Measurements from ENCODE around the gene FBXL22.
A peak's percentile ranks its signal among the peaks of the same experiment; 100 is the strongest.

FBXL22 gene

GRCh38 chr15:63601026-63601703 is 4.0 kb downstream of the FBXL22 start (continued):
- TF ChIP-seq ZNF785 (tag by site-specific recombination; IDR thresholded peaks at IDR 0.05): no peak
- TF ChIP-seq FEZF1 (tag by site-specific recombination; IDR thresholded peaks at IDR 0.05): no peak
- TF ChIP-seq HOXD13 (CRISPR knock-in tag; IDR thresholded peaks at IDR 0.05; ENCODE audit: borderline replicate concordance): no peak
- TF ChIP-seq ZFP69B (tag by site-specific recombination; IDR thresholded peaks at IDR 0.05): no peak
- no peak for TF ChIP-seq ZNF37A (tag by site-specific recombination; IDR thresholded peaks at IDR 0.05)
- TF ChIP-seq OSR2 (tag by site-specific recombination; IDR thresholded peaks at IDR 0.05): peak; percentile 68; the same call in 1 of the 2 replicates
- no peak for TF ChIP-seq ZNF776 (tag by site-specific recombination; IDR thresholded peaks at IDR 0.05; ENCODE audit: borderline replicate concordance)
- TF ChIP-seq ZNF548 (tag by site-specific recombination; IDR thresholded peaks at IDR 0.05): no peak
- TF ChIP-seq ZNF394 (tag by site-specific recombination; IDR thresholded peaks at IDR 0.05; ENCODE audit: borderline replicate concordance): no peak
- TF ChIP-seq ZNF621 (tag by site-specific recombination; IDR thresholded peaks at IDR 0.05): no peak
- no peak for TF ChIP-seq ZNF184 (tag by site-specific recombination; IDR thresholded peaks at IDR 0.05)
- TF ChIP-seq ZNF174 (tag by site-specific recombination; IDR thresholded peaks at IDR 0.05): no peak
- no peak for TF ChIP-seq ZNF670 (tag by site-specific recombination; IDR thresholded peaks at IDR 0.05; ENCODE audit: low read depth)
- TF ChIP-seq ZNF791 (tag by site-specific recombination; IDR thresholded peaks at IDR 0.05): no peak
- no peak for TF ChIP-seq TCF7L2 (IDR thresholded peaks at IDR 0.05; ENCODE audit: borderline replicate concordance, low read depth, low read length)
- peak; percentile 72; the same call in 1 of the 2 replicates for TF ChIP-seq ZNF777 (tag by site-specific recombination; IDR thresholded peaks at IDR 0.05; ENCODE audit: borderline replicate concordance)
- TF ChIP-seq ZNF510 (tag by site-specific recombination; IDR thresholded peaks at IDR 0.05; ENCODE audit: insufficient replicate concordance): no peak
- TF ChIP-seq ZBTB44 (tag by site-specific recombination; IDR thresholded peaks at IDR 0.05): no peak
- no peak for TF ChIP-seq BCL6B (tag by site-specific recombination; IDR thresholded peaks at IDR 0.05)
- 0 out of 2 replicates have a peak, but pooled peaks have one; percentile 60 for TF ChIP-seq ZXDB (tag by site-specific recombination; IDR thresholded peaks at IDR 0.05)
- TF ChIP-seq KLF8 (tag by site-specific recombination; IDR thresholded peaks at IDR 0.05): 0 out of 2 replicates have a peak, but pooled peaks have one; percentile 9
- TF ChIP-seq ZBTB7A (tag by site-specific recombination; IDR thresholded peaks at IDR 0.05; ENCODE audit: low read depth): no peak
- TF ChIP-seq ZFP41 (tag by site-specific recombination; IDR thresholded peaks at IDR 0.05; ENCODE audit: borderline replicate concordance): no peak
- TF ChIP-seq PRDM10 (tag by site-specific recombination; IDR thresholded peaks at IDR 0.05): peak; percentile 78
- TF ChIP-seq ZNF138 (tag by site-specific recombination; IDR thresholded peaks at IDR 0.05; ENCODE audit: borderline replicate concordance): no peak
- no peak for TF ChIP-seq ZNF157 (tag by site-specific recombination; IDR thresholded peaks at IDR 0.05)
- no peak for TF ChIP-seq ZNF202 (tag by site-specific recombination; IDR thresholded peaks at IDR 0.05; ENCODE audit: borderline replicate concordance)
- TF ChIP-seq ZNF23 (tag by site-specific recombination; IDR thresholded peaks at IDR 0.05; ENCODE audit: borderline replicate concordance): no peak
- TF ChIP-seq YY1 (tag by site-specific recombination; IDR thresholded peaks at IDR 0.05): no peak
- TF ChIP-seq ATF2 (tag by site-specific recombination; IDR thresholded peaks at IDR 0.05; ENCODE audit: low read depth): no peak
- TF ChIP-seq ZNF488 (tag by site-specific recombination; IDR thresholded peaks at IDR 0.05): no peak
